Naive thymus-derived CD4-positive, alpha-beta T cell (primary cell): Measurements from ENCODE around the gene BCL2L13. TPM values are rescaled to one million over a fixed set of nuclear protein-coding genes. Genes with fewer than 3 reads are reported as not detected.
A peak's percentile ranks its signal among the peaks of the same experiment; 100 is the strongest.

ENCODE experiments used
- ATAC-seq: fragments of 150-1000 bp; cut with Tn5 transposase; 2 replicates; pipeline ENCODE4 v1.10.0; 2021; ENCODE audit warnings: mild to moderate bottlenecking, moderate library complexity
- CTCF ChIA-PET: fragments of 350-600 bp; sonication (Branson Sonifier 250); formaldehyde crosslinking; loops from one replicate; lab custom pipeline; 2021; ENCODE audit warnings: antibody characterized with exemption; lab: Charles Lee
- POLR2A ChIA-PET: fragments of 350-600 bp; sonication (Branson Sonifier 250); formaldehyde crosslinking; loops from one replicate; lab custom pipeline; 2021; ENCODE audit warnings: antibody characterized with exemption, inconsistent platforms; lab: Charles Lee
- DNase-seq, 9 donors: peaks; one replicate each; pipeline versions ENCODE4 v3.0.0 to v3.0.0-alpha.2; 2020 to 2022; ENCODE audit warnings: mixed read lengths in 1 of 9
- H3K27ac ChIP-seq: one replicate; pipeline ENCODE4 v1.7.0; 2013; ENCODE audit warnings: mild to moderate bottlenecking, low read depth, low read length, moderate library complexity
- H3K27me3 ChIP-seq, 2 donors: one replicate each; pipeline ENCODE4 v1.7.0; 2013; ENCODE audit warnings: low read length in 2 of 2, mild to moderate bottlenecking in 2 of 2, moderate library complexity in 2 of 2; ENCODE audit not compliant: control insufficient read depth in 2 of 2, insufficient read depth in 2 of 2
- H3K36me3 ChIP-seq, 3 experiments: 1 replicate in 2 of 3; 2 replicates in 1 of 3; pipeline ENCODE4 v1.7.0; 2013; ENCODE audit warnings: low read length in 3 of 3, mild to moderate bottlenecking in 3 of 3, moderate library complexity in 1 of 3; ENCODE audit not compliant: insufficient read depth in 3 of 3, control insufficient read depth in 2 of 3
- H3K4me1 ChIP-seq, 2 donors: one replicate each; pipeline ENCODE4 v1.7.0; 2013; ENCODE audit warnings: low read length in 2 of 2, mild to moderate bottlenecking in 2 of 2, moderate library complexity in 1 of 2; ENCODE audit not compliant: control insufficient read depth in 2 of 2, insufficient read depth in 2 of 2
- H3K4me3 ChIP-seq: 2 replicates; pipeline ENCODE4 v1.7.0; 2013; ENCODE audit warnings: mild to moderate bottlenecking, low read length
- H3K9me3 ChIP-seq, 3 experiments: 1 replicate in 2 of 3; 2 replicates in 1 of 3; pipeline ENCODE4 v1.7.0; 2013; ENCODE audit warnings: low read length in 3 of 3; ENCODE audit not compliant: control insufficient read depth in 2 of 3
- H3K27ac Mint-ChIP-seq, 9 donors: one replicate each; pipeline ENCODE4 v1.8.0; 2020 to 2022; ENCODE audit warnings: mixed read lengths in 9 of 9, mild to moderate bottlenecking in 8 of 9, moderate library complexity in 5 of 9, inconsistent platforms in 2 of 9
- H3K27me3 Mint-ChIP-seq, 5 donors: one replicate each; pipeline ENCODE4 v1.8.0; 2021 to 2022; ENCODE audit warnings: mixed read lengths in 5 of 5, mild to moderate bottlenecking in 1 of 5
- H3K36me3 Mint-ChIP-seq, 5 donors: one replicate each; pipeline ENCODE4 v1.8.0; 2020 to 2022; ENCODE audit warnings: mixed read lengths in 5 of 5, mild to moderate bottlenecking in 3 of 5, inconsistent platforms in 1 of 5
- H3K4me1 Mint-ChIP-seq, 7 donors: one replicate each; pipeline ENCODE4 v1.8.0; 2020 to 2022; ENCODE audit warnings: mixed read lengths in 7 of 7, mild to moderate bottlenecking in 3 of 7, inconsistent platforms in 1 of 7
- H3K4me3 Mint-ChIP-seq, 10 donors: one replicate each; pipeline ENCODE4 v1.8.0; 2020 to 2022; ENCODE audit warnings: mild to moderate bottlenecking in 10 of 10, mixed read lengths in 10 of 10, moderate library complexity in 6 of 10, inconsistent platforms in 2 of 10
- H3K9me3 Mint-ChIP-seq, 11 donors: one replicate each; pipeline ENCODE4 v1.8.0; 2020 to 2022; ENCODE audit warnings: mixed read lengths in 11 of 11, mild to moderate bottlenecking in 4 of 11, inconsistent platforms in 1 of 11, moderate library complexity in 1 of 11
- intact Hi-C, 2 donors: fragments of 100-400 bp; cut with micrococcal nuclease; formaldehyde crosslinking; loops; one replicate each; pipeline ENCODE4 v1.15.1; 2023
- polyA plus RNA-seq, 2 donors: library from polyadenylated mRNA; unstranded; fragments of 300-500 nt; fragmentation: Illumina TruSeq; gene quantifications; one replicate each; pipeline ENCODE4 v1.2.3, GENCODE V29; 2021
- total RNA-seq, 6 experiments: library from RNA in 5 of 6; stranded (reverse) in 5 of 6; gene quantifications; 1 replicate in 5 of 6; 2 replicates in 1 of 6; pipeline ENCODE4 v1.2.3 and lab custom pipeline; 2021 to 2026

The BCL2L13 gene
- total and polyA plus RNA-seq, 7 experiments from 2014 or later: 21.9 to 48.0 (median 33.0) TPM

DNA sequence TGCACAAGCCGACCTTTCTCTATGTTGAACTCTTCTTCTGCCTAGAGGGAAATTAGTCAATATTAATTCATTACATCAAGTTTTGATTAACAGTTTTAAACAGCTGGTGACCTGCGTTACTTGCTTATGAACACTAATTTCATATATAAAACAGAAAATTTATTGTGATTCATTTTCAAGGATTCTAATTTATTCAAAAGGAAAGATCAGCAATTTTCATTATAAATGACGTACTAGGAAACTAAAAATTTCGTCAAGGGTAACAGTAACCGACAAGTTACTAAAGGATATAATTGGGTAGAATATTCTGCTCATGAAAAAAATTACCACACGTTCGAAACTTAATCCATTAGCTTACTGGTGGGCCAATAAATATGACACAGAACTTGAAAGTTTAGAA, 25.3 kb upstream of the BCL2L13 start:
- Histone ChIP-seq H3K36me3 (peaks cover 18 to 50% (median 28%) of the 10 kb centered on the region in 3 experiments), H3K4me1 (no peaks in the 10 kb centered on the region), H3K4me3 (no peak overlapping the region), H3K27me3 (no peaks in the 10 kb centered on the region), H3K9me3 (no peaks in the 10 kb centered on the region), H3K27ac (no peak overlapping the region)
- DNase-seq (no peak), ATAC-seq (no peak)
- no peak overlapping the region for H3K4me3 Mint-ChIP-seq
- POLR2A ChIA-PET: no interaction called here
- intact Hi-C loops: no loop called here
- peaks cover 3 to 27% (median 9%) of the 10 kb centered on the region in 5 donors for H3K36me3 Mint-ChIP-seq
- peaks cover 0 to 20% (median 6%) of the 10 kb centered on the region in 7 donors for H3K4me1 Mint-ChIP-seq
- H3K27me3 Mint-ChIP-seq: no peaks in the 10 kb centered on the region
- no peaks in the 10 kb centered on the region for H3K9me3 Mint-ChIP-seq
- peak overlapping the region in 1 of 9 donors; percentile 54 for H3K27ac Mint-ChIP-seq
- CTCF ChIA-PET: no interaction called here

DNA sequence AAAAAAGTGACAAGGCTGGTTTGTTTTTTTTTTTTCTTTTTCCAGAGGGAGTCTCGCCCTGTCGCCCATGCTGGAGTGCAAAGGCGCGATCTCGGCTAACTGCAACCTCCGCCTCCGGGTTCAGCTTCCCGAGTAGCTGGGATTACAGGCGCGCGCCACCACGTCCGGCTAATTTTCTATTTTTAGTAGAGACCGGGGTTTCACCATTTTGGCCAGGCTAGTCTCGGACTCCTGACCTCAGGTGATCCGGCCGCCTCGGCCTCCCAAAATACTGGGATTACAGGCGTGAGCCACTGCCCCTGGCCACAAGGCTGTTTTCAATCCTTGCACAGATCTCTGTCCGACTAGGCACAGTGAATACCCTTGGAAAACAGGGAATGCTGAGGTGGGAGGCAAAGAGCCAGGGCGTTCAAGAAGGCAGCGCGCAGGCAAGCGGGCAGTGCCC, 10.6 kb upstream of the BCL2L13 start:
- peak overlapping the region; percentile 100 for H3K4me3 ChIP-seq
- CTCF ChIA-PET: no interaction called here
- peaks cover 13 to 14% of the 10 kb centered on the region in 2 donors for H3K4me1 ChIP-seq
- Mint-ChIP-seq H3K4me3 (peak overlapping the region; percentile 89 to 99 (median 96)), H3K27me3 (no peaks in the 10 kb centered on the region), H3K27ac (peak overlapping the region; percentile 90 to 99 (median 97)), H3K36me3 (peaks cover 0 to 5% (median 0%) of the 10 kb centered on the region in 5 donors), H3K9me3 (no peaks in the 10 kb centered on the region), H3K4me1 (peaks cover 7 to 46% (median 32%) of the 10 kb centered on the region in 7 donors)
- no peaks in the 10 kb centered on the region for H3K9me3 ChIP-seq
- ATAC-seq (no peak), DNase-seq (no peak)
- intact Hi-C loops: loop anchor here (1.0 to 5.0 kb wide), 6 partner anchors 10 to 541 kb away; partner anchors contain the start of genes BCL2L13 (in 2 of the 2), HDHD5 (in 2 of the 2) and PEX26 (in 2 of the 2)
- POLR2A ChIA-PET: interaction anchor here (1.1 kb wide), 1 partner anchor 20 kb away, joined by 3 read pairs; no protein-coding TSS in a partner anchor
- peak overlapping the region; percentile 97 for H3K27ac ChIP-seq
- H3K27me3 ChIP-seq: no peaks in the 10 kb centered on the region
- peaks cover 0 to 21% (median 2%) of the 10 kb centered on the region in 3 experiments for H3K36me3 ChIP-seq

DNA sequence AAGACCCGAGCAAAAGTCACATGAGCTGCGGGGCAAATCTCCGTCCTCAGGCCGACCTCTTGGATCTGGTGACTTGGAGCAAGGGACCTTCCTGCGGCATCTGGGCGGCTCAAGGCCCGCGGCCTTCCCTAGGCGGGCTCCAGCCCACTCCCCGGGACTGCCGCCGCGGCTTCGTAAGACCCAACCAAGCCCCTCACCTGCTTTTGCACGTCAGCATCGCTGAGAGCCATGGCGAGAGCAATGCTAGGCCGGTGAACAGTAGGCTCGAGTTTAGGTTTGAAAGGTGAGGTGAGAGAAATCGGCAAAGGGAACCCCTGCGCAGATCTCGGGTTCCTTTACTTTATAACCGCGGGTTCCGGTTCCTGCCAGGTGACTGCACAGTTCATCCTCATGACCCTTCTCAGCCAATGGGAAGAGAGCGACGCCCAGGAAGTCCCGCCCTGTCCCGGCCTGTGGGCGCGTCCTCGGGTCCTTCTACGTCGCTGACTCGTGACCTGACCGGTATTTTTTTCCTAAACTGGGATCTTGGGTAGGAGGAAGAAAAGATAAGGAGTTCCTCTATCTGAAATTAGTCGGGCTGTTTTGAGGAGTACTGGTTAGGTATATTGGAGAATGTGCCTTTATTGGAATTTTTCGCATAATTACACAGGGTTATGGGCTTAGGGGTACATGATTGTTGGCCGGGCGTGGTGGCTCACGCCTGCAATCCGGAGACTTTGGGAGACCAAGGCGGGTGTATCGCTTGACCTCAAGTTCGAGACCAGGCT, 10.0 kb upstream of the BCL2L13 start, which contains the start of gene ATP6V1E1:
Gene ATP6V1E1, minus strand, starts transcription at position 344 of the 767 bp plus-strand sequence. Its CDS starts 114 bp downstream, at position 230.
- peak; percentile 100 for ATAC-seq
- Mint-ChIP-seq H3K9me3 (no peaks in the 10 kb centered on the region), H3K4me1 (peaks cover 7 to 39% (median 31%) of the 10 kb centered on the region in 7 donors), H3K27me3 (no peaks in the 10 kb centered on the region), H3K36me3 (peaks cover 0 to 4% (median 0%) of the 10 kb centered on the region in 5 donors), H3K4me3 (peak within 1 kb of the TSS; percentile 89 to 99 (median 96)), H3K27ac (peak within 1 kb of the TSS; percentile 90 to 99 (median 97))
- Histone ChIP-seq H3K9me3 (no peaks in the 10 kb centered on the region), H3K4me3 (peak within 1 kb of the TSS; percentile 100), H3K27ac (peak within 1 kb of the TSS; percentile 97), H3K27me3 (no peaks in the 10 kb centered on the region), H3K36me3 (peaks cover 0 to 17% (median 0%) of the 10 kb centered on the region in 3 experiments), H3K4me1 (peaks cover 12 to 14% of the 10 kb centered on the region in 2 donors)
- CTCF ChIA-PET: no interaction called here
- DNase-seq: peak; percentile 82 to 96 (median 94)
- intact Hi-C loops: loop anchor here (1.0 to 5.0 kb wide), 6 partner anchors 10 to 542 kb away; partner anchors contain the start of genes BCL2L13 (in 2 of the 2), HDHD5 (in 2 of the 2) and PEX26 (in 2 of the 2)
- POLR2A ChIA-PET: interaction anchor here (1.0 kb wide), 1 partner anchor 10 kb away, joined by 8 read pairs; the partner anchor contains the start of gene BCL2L13

DNA sequence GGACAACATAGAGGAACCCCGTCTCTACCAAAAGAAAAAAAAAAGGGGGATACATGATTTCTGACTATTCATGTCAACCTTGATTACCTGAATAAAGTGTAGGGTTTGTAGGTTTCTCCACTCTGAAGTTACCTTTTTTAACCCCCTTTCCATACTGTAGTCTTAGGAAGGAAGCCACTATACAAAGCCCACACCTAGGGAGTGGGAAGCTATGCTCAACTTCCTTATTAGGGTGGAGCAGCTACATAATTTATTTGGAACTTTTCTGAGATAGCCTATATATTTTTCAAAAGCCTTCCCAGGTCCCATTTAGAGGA, 9.4 kb upstream of the BCL2L13 start:
- H3K4me1 ChIP-seq: peaks cover 7 to 14% of the 10 kb centered on the region in 2 donors
- peak overlapping the region; percentile 100 for H3K4me3 ChIP-seq
- peak overlapping the region; percentile 90 to 99 (median 97) for H3K27ac Mint-ChIP-seq
- POLR2A ChIA-PET: interaction anchor here (1.0 kb wide), 1 partner anchor 10 kb away, joined by 8 read pairs; the partner anchor contains the start of gene BCL2L13
- H3K4me3 Mint-ChIP-seq: peak overlapping the region; percentile 89 to 99 (median 96)
- H3K36me3 Mint-ChIP-seq: no peaks in the 10 kb centered on the region
- peaks cover 0 to 17% (median 0%) of the 10 kb centered on the region in 3 experiments for H3K36me3 ChIP-seq
- no peaks in the 10 kb centered on the region for H3K9me3 Mint-ChIP-seq
- H3K27me3 ChIP-seq: no peaks in the 10 kb centered on the region
- ATAC-seq: no peak
- H3K9me3 ChIP-seq: no peaks in the 10 kb centered on the region
- CTCF ChIA-PET: no interaction called here
- intact Hi-C loops: loop anchor here (2.0 to 5.0 kb wide), 3 partner anchors 148 to 542 kb away; partner anchors contain the start of gene HDHD5 (in 1 of the 2)
- H3K27ac ChIP-seq: peak overlapping the region; percentile 97
- H3K27me3 Mint-ChIP-seq: no peaks in the 10 kb centered on the region
- no peak for DNase-seq
- H3K4me1 Mint-ChIP-seq: peaks cover 7 to 34% (median 26%) of the 10 kb centered on the region in 7 donors

DNA sequence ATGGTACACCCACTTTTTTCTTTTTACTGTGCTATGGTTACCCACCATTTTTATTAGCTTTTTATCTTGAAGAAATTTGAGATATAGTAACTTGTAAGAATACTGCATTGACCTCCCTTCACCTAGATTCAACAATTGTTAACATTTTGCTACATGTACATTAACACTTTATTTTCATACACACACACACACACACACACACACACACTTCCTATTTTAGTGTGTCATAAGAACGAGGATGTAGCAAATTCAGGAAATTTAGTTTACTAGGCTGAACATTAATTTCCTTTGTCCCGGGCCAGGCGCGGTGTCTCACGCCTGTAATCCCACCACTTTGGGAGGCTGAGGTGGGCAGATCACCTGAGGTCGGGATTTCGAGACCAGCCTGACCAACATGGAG, 8.9 kb upstream of the BCL2L13 start:
- POLR2A ChIA-PET: interaction anchor here (1.0 kb wide), 1 partner anchor 9 kb away, joined by 8 read pairs; the partner anchor contains the start of gene BCL2L13
- no peaks in the 10 kb centered on the region for H3K9me3 Mint-ChIP-seq
- no peaks in the 10 kb centered on the region for H3K27me3 ChIP-seq
- H3K27me3 Mint-ChIP-seq: no peaks in the 10 kb centered on the region
- H3K4me3 ChIP-seq: no peak overlapping the region
- no peaks in the 10 kb centered on the region for H3K36me3 Mint-ChIP-seq
- CTCF ChIA-PET: no interaction called here
- peak overlapping the region in 8 of 10 donors; percentile 40 to 98 (median 92) for H3K4me3 Mint-ChIP-seq
- no peak for ATAC-seq
- intact Hi-C loops: loop anchor here (2.0 to 5.0 kb wide), 3 partner anchors 147 to 543 kb away; partner anchors contain the start of gene HDHD5 (in 1 of the 2)
- H3K27ac Mint-ChIP-seq: peak overlapping the region in 3 of 9 donors; percentile 6 to 93 (median 26)
- peak overlapping the region; percentile 97 for H3K27ac ChIP-seq
- peaks cover 4 to 32% (median 24%) of the 10 kb centered on the region in 7 donors for H3K4me1 Mint-ChIP-seq
- peaks cover 0 to 17% (median 0%) of the 10 kb centered on the region in 3 experiments for H3K36me3 ChIP-seq
- peaks cover 6 to 14% of the 10 kb centered on the region in 2 donors for H3K4me1 ChIP-seq
- no peak for DNase-seq
- H3K9me3 ChIP-seq: no peaks in the 10 kb centered on the region

DNA sequence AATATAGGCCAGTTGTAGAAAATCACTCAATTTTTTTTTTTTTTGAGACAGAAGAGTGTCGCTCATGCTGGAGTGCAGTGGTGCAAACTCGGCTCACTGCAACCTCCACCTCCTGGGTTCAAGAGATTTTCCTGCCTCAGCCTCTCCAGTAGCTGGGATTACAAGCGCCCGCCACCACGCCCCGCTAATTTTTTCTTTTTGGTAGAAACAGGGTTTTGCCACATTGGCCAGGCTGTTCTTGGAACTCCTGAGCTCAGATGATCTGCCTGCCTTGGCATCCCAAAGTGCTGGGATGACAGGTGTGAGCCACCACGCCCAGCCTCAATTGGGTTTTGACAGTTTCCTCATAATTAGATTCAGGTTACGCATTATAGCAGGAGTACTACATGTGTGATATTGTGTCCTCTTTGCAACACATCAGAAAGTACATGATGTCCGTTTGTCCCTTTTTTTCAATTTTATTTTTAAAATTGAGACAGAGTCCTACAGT, 7.4 kb upstream of the BCL2L13 start:
- Mint-ChIP-seq H3K27ac (peak overlapping the region in 2 of 9 donors; percentile 24 to 81), H3K9me3 (no peaks in the 10 kb centered on the region), H3K27me3 (no peaks in the 10 kb centered on the region), H3K36me3 (no peaks in the 10 kb centered on the region), H3K4me1 (peaks cover 0 to 19% (median 15%) of the 10 kb centered on the region in 7 donors), H3K4me3 (peak overlapping the region in 4 of 10 donors; percentile 11 to 64 (median 32))
- no peak for DNase-seq
- POLR2A ChIA-PET: interaction anchor here (0.7 to 1.0 kb wide), 3 partner anchors 10 to 470 kb away, joined by 3 read pairs; no protein-coding TSS in a partner anchor
- ATAC-seq: no peak
- Histone ChIP-seq H3K36me3 (peaks cover 0 to 10% (median 0%) of the 10 kb centered on the region in 3 experiments), H3K27ac (no peak overlapping the region), H3K9me3 (no peaks in the 10 kb centered on the region), H3K4me1 (peaks cover 6 to 14% of the 10 kb centered on the region in 2 donors), H3K4me3 (no peak overlapping the region), H3K27me3 (no peaks in the 10 kb centered on the region)
- CTCF ChIA-PET: no interaction called here
- intact Hi-C loops: no loop called here
